Head of caudate nucleus (tissue), 42 donors: Measurements from ENCODE around the gene TGFB1I1.

ENCODE experiments used
- DNase-seq, 42 donors: peaks; one replicate each; pipeline versions ENCODE4 v3.0.0 to v3.0.0-alpha.2; 2020 to 2021; ENCODE audit warnings: mixed read lengths in 7 of 42
- intact Hi-C: fragments of 100-400 bp; cut with DNase I; formaldehyde crosslinking; loops from one replicate; pipeline ENCODE4 v1.15.0; 2022

Gene TGFB1I1

GRCh38 chr16:31445931-31446330 is 26.0 kb upstream of the TGFB1I1 start:
- peak in 1 of 42 donors; percentile 9 for DNase-seq
- intact Hi-C loops = loop anchor here (10.0 kb wide), 1 partner anchor 261 kb away; the partner anchor contains the start of gene FUS

- intact Hi-C loops = no loop called here
- peak in 2 of 42 donors; percentile 3 to 23 for DNase-seq
Measured at GRCh38 chr16:31451201-31451600, 20.8 kb upstream of the TGFB1I1 start.

GRCh38 chr16:31451681-31452351 is 20.1 kb upstream of the TGFB1I1 start:
- DNase-seq = peak in 24 of 42 donors; percentile 26 to 77 (median 52)
- intact Hi-C loops = no loop called here

- peak in 5 of 42 donors; percentile 15 to 36 (median 22) for DNase-seq
- intact Hi-C loops = no loop called here
Measured at GRCh38 chr16:31452631-31453106, 19.3 kb upstream of the TGFB1I1 start.

GRCh38 chr16:31453255-31454204 is 18.4 kb upstream of the TGFB1I1 start:
- DNase-seq = peak in 19 of 42 donors; percentile 24 to 78 (median 51)

GRCh38 chr16:31455601-31456314 is 16.2 kb upstream of the TGFB1I1 start:
- DNase-seq = peak in 8 of 42 donors; percentile 26 to 61 (median 42)
- intact Hi-C loops = loop anchor here (5.0 kb wide), 1 partner anchor 52 kb away; the partner anchor contains the start of gene RUSF1

More at GRCh38 chr16:31453255-31454204, 18.4 kb upstream of the TGFB1I1 start:
- intact Hi-C loops = no loop called here

GRCh38 chr16:31456988-31457360 is 15.0 kb upstream of the TGFB1I1 start:
- intact Hi-C loops = loop anchor here (5.0 kb wide), 1 partner anchor 50 kb away; the partner anchor contains the start of gene RUSF1
- DNase-seq = peak in 1 of 42 donors; percentile 9

GRCh38 chr16:31458073-31458843 is 13.7 kb upstream of the TGFB1I1 start:
- DNase-seq = peak in 18 of 42 donors; percentile 17 to 63 (median 42)
- intact Hi-C loops = loop anchor here (5.0 kb wide), 1 partner anchor 49 kb away; the partner anchor contains the start of gene RUSF1

GRCh38 chr16:31458844-31459686 is 12.9 kb upstream of the TGFB1I1 start, which contains the start of gene ARMC5:
Gene ARMC5, plus strand, starts transcription at chr16:31459501. Its CDS starts 24 bp downstream, at chr16:31459525.
- DNase-seq = peak; percentile 96 to 99 (median 98)
- intact Hi-C loops = loop anchor here (5.0 kb wide), 1 partner anchor 48 kb away; the partner anchor contains the start of gene RUSF1

- intact Hi-C loops = loop anchor here (5.0 kb wide), 2 partner anchors 47 to 412 kb away; partner anchors contain the start of genes RUSF1 and ZNF267
- peak; percentile 99 to 100 (median 100) for DNase-seq
Measured at GRCh38 chr16:31459687-31460581, 12.0 kb upstream of the TGFB1I1 start.

GRCh38 chr16:31460582-31461002 is 11.4 kb upstream of the TGFB1I1 start:
- peak in 3 of 42 donors; percentile 18 to 52 (median 31) for DNase-seq
- intact Hi-C loops = loop anchor here (5.0 kb wide), 1 partner anchor 412 kb away; the partner anchor contains the start of gene ZNF267

- intact Hi-C loops = loop anchor here (5.0 kb wide), 1 partner anchor 411 kb away; the partner anchor contains the start of gene ZNF267
- peak in 2 of 42 donors; percentile 3 to 19 for DNase-seq
Measured at GRCh38 chr16:31461201-31461920, 10.6 kb upstream of the TGFB1I1 start.

- peak in 2 of 42 donors; percentile 20 to 28 for DNase-seq
- intact Hi-C loops = loop anchor here (5.0 kb wide), 1 partner anchor 410 kb away; the partner anchor contains the start of gene ZNF267
Measured at GRCh38 chr16:31461921-31462804, 9.8 kb upstream of the TGFB1I1 start.

- intact Hi-C loops = loop anchor here (5.0 kb wide), 1 partner anchor 408 kb away; the partner anchor contains the start of gene ZNF267
- peak in 1 of 42 donors; percentile 23 for DNase-seq
Measured at GRCh38 chr16:31464348-31464769, 7.6 kb upstream of the TGFB1I1 start.
